ENCODE results near the gene LSAMP. TPM values are rescaled to one million over a fixed set of nuclear protein-coding genes. Genes with fewer than 3 reads are reported as not detected.

LSAMP gene
- total and polyA plus RNA-seq, 2 of the 4 experiments (the other 2 are of a cell fraction): 7.9 to 8.0 TPM

DNA sequence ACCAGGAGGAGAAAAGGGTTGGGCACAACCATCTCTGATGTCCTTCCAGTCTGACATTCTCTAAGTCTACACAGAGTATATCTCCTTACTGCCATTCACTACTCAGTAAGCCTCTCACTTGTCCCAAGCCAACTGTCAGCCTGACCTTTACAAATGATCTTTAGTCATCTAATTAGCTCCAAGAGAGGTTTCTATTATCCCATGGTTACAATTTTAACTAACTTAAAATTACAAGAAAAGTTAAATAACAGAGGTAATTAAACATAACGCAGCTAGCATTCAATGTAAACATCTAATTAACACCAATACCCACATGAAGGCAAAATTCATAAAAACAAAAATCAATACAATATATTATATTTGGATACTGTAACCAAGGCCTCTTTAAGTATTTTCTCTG, 126.9 kb downstream of the LSAMP start:
- TF ChIP-seq RAD21 (IDR thresholded peaks at IDR 0.05; ENCODE audit: low read length) (no peak), POLR2A (IDR thresholded peaks at IDR 0.05; ENCODE audit: low read depth, low read length) (no peak)
- dilution Hi-C loops (cut with HindIII; ENCODE audit: low sequenced_read_pairs, unreplicated experiment) (no loop called here), in situ Hi-C loops (cut with MboI; ENCODE audit: low sequenced_read_pairs) (no loop called here), intact Hi-C loops (cut with micrococcal nuclease) (no loop called here)
- Histone ChIP-seq H2AK9ac (replicated peaks; ENCODE audit: low read depth, low read length, poor library complexity) (no peak overlapping the region), H3K27ac (ENCODE audit: insufficient read depth, low read length) (no peak overlapping the region), H3K9me3 (ENCODE audit: control insufficient read depth, insufficient read depth, low read length) (no peaks in the 10 kb centered on the region), H3K9me1 (ENCODE audit: insufficient read depth, low read length) (no peaks in the 10 kb centered on the region), H2BK5ac (ENCODE audit: low read depth, low read length, poor library complexity, severe bottlenecking) (no peak overlapping the region), H4K91ac (ENCODE audit: insufficient read depth, low read depth, low read length) (no peak overlapping the region), H3K36me3 (ENCODE audit: control insufficient read depth, insufficient read depth, low read length) (no peaks in the 10 kb centered on the region), H3K9ac (ENCODE audit: low read depth, low read length) (no peak overlapping the region), H3K4ac (ENCODE audit: low read depth, low read length) (no peak overlapping the region), H2BK20ac (ENCODE audit: low read depth, low read length) (no peak overlapping the region), H4K5ac (ENCODE audit: low read depth, low read length) (no peak overlapping the region), H4K20me1 (ENCODE audit: insufficient read depth, low read length) (no peaks in the 10 kb centered on the region), H3K23ac (ENCODE audit: low read depth, low read length) (no peak overlapping the region), H4K8ac (ENCODE audit: low read depth in 2 of 2, low read length in 2 of 2) (no peak overlapping the region), H3K4me1 (ENCODE audit: control insufficient read depth, insufficient read depth, low read length) (no peaks in the 10 kb centered on the region), H3K56ac (ENCODE audit: extremely low read depth, insufficient read depth, low read length) (no peak overlapping the region), H2BK15ac (ENCODE audit: low read depth, low read length) (no peak overlapping the region), H3K79me1 (ENCODE audit: low read depth in 1 of 2, low read length in 2 of 2) (no peaks in the 10 kb centered on the region), H3K14ac (replicated peaks; ENCODE audit: low read depth, low read length) (no peak overlapping the region), H3K18ac (ENCODE audit: low read depth, low read length) (no peak overlapping the region), H2BK120ac (ENCODE audit: low read depth, low read length) (no peak overlapping the region), H2AK5ac (ENCODE audit: low read depth, low read length) (no peak overlapping the region), H3K27me3 (ENCODE audit: control insufficient read depth, insufficient read depth, low read length) (no peaks in the 10 kb centered on the region), H3K4me3 (ENCODE audit: insufficient read depth, low read depth, low read length) (no peak overlapping the region), H3K4me2 (ENCODE audit: low read depth, low read length) (no peak overlapping the region), H2AFZ (replicated peaks; ENCODE audit: low read length, poor library complexity) (no peak overlapping the region)
- DNase-seq: no peak
- POLR2A ChIA-PET (ENCODE audit: unreplicated experiment): no interaction called here
- CTCF ChIA-PET: no interaction called here
- BruUV-seq (replicated peaks): no TSS peak
- no peak for ATAC-seq (ENCODE audit: low read depth)
- no CpG with 5 or more reads among the region's 1 CpG for WGBS, 2 experiments (ENCODE audit: extremely low coverage in 2 of 2, insufficient read length in 1 of 2)
